Bronchial epithelial cell (primary cell): ENCODE results near the gene SPPL3. TPM values are rescaled to one million over a fixed set of nuclear protein-coding genes. Genes with fewer than 3 reads are reported as not detected.

Experiments
- DNase-seq: peaks from one replicate; pipeline ENCODE4 v3.0.0-alpha.2; 2010; ENCODE audit warnings: low read depth
- FAIRE-seq: peaks from 2 replicates; lab custom pipeline; 2011; peaks lifted over from hg19 to GRCh38; lab: Jason Lieb, UNC
- H3K27me3 ChIP-seq: 2 replicates; pipeline ENCODE4 v1.5.1; 2011; ENCODE audit warnings: low read length; ENCODE audit not compliant: control insufficient read depth, insufficient read depth
- H3K36me3 ChIP-seq: 2 replicates; pipeline ENCODE4 v1.5.1; 2011; ENCODE audit warnings: low read length; ENCODE audit not compliant: control insufficient read depth, insufficient read depth
- H3K4me3 ChIP-seq: 2 replicates; pipeline ENCODE4 v1.5.1; 2011; ENCODE audit warnings: mild to moderate bottlenecking, low read depth, low read length, control low read depth
- total RNA-seq: library from RNA; depleted of rRNA; stranded (reverse); fragments of >200 nt; gene quantifications from 2 replicates; pipeline ENCODE4 v1.2.1, GENCODE V29; 2014
- TF ChIP-seq, protein P1 (sequence below): IDR thresholded peaks from 2 replicates; pipeline ENCODE4 v1.5.1; 2011; ENCODE audit warnings: mild to moderate bottlenecking, moderate library complexity, low read length, control low read depth, inconsistent platforms; ENCODE audit not compliant: insufficient read depth, severe bottlenecking

SPPL3 gene
- total RNA-seq, 1 donor from 2014 or later, result 4.2 TPM

DNA sequence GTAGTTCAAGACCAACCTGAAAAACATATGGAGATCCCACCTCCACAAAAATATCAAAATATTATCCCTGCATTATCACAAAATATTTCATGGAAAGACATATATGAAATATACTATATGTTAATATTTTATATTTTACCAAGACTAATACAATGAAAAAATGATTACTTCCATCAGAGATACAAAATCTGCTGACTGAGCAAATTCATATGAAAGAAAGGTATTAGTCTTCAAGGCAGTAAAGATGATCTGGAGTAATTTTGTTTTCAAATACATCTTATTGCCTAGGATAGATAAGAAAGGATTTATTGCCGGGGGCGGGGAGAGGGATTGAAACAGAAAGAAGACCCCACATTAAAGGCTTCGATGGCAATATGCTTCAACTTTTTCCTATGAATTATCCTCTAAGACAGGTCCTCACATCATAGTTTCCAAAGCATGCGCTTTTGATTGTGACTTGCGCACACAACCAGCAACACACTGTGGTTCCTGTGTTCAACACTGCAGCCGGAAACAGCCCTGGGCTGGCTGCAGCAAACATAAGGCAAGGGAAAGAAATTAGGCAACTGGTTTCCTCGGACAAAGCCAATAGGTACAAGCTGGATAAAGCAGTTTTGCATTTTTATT is 83.2 kb downstream of the SPPL3 start:
- no peak overlapping the region for H3K4me3 ChIP-seq
- DNase-seq, result no peak
- no peaks in the 10 kb centered on the region for H3K36me3 ChIP-seq
- H3K27me3 ChIP-seq, result no peaks in the 10 kb centered on the region
- FAIRE-seq, result no peak
- TF ChIP-seq, protein P1, sequence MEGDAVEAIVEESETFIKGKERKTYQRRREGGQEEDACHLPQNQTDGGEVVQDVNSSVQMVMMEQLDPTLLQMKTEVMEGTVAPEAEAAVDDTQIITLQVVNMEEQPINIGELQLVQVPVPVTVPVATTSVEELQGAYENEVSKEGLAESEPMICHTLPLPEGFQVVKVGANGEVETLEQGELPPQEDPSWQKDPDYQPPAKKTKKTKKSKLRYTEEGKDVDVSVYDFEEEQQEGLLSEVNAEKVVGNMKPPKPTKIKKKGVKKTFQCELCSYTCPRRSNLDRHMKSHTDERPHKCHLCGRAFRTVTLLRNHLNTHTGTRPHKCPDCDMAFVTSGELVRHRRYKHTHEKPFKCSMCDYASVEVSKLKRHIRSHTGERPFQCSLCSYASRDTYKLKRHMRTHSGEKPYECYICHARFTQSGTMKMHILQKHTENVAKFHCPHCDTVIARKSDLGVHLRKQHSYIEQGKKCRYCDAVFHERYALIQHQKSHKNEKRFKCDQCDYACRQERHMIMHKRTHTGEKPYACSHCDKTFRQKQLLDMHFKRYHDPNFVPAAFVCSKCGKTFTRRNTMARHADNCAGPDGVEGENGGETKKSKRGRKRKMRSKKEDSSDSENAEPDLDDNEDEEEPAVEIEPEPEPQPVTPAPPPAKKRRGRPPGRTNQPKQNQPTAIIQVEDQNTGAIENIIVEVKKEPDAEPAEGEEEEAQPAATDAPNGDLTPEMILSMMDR, result no peak

DNA sequence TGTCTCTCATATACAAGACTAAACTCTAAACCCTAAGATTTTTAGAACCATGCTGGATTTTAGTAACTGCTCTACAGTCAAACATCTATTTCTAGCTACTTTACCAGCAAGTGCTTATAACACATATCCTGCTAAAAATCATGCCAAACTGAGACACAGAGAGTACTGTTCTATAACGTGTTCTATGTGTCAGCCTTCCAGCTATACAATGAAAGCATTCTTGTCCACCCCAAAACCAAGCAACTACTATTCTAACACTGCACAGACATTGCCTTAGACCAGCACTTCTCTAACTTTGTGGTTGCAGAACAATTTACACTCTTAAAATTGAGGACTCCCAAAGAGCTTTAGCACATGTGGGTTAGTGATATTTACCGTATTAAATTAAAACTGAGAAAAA is 85.7 kb downstream of the SPPL3 start:
- Histone ChIP-seq H3K4me3 (no peak overlapping the region), H3K36me3 (no peaks in the 10 kb centered on the region), H3K27me3 (no peaks in the 10 kb centered on the region)
- DNase-seq (no peak), FAIRE-seq (no peak)
- TF ChIP-seq, protein P1, result no peak

DNA sequence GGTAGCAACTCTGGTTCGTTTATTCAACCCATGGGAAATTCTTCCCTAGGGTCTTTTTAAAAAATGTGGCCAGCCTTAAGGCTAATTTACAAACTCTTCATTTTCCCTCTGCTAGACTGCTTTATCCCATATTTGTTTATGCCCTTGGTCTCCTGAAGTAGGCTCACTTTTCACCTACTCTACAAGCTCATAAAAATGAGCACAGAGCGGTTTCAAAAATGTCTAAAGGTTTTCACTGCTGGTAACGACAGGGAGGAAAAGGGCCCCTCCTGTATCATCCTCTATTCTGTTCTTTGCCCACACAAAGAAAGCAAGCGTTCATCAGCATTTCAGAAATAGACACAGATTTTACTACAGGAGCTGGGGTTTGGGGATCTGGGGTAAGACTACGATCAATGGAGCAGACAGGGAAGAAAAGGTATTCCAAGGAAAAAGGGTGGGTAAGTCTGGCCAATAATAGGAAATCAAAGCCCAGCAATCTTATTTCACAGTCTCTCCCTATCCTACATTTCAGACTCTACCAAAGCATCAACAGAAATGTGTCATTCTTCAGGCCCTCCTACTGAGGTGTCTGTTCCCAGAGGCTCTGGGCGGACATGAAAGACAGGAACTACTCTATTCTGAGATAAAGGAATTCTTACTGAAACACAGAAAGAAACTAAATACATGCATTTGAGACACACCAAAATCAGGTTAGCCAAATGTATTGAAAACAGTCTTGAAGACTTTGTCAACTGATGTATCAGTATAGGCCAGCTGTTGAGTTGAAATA is 86.4 kb downstream of the SPPL3 start:
- DNase-seq (no peak), FAIRE-seq (no peak)
- Histone ChIP-seq H3K36me3 (no peaks in the 10 kb centered on the region), H3K27me3 (no peaks in the 10 kb centered on the region), H3K4me3 (no peak overlapping the region)
- TF ChIP-seq, protein P1, result no peak

DNA sequence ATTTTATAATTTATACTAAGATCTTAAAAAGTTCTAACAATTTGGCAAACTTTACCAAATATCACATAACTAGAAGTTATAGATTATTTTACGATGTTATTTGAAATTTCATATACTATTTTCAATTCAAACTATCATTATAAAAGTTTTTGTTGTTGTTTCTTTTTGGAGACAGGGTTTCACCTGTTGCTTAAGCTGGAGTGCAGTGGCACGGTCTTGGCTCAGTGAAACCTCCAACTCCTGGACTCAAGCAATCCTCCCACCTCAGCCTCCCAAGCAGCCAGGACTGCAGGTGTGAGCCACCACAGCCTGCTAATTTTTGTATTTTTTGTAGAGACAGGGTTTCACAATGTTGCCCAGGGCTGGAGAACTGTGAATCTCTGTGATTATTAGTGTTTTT is 87.8 kb downstream of the SPPL3 start:
- TF ChIP-seq, protein P1, result no peak
- Histone ChIP-seq H3K36me3 (no peaks in the 10 kb centered on the region), H3K27me3 (no peaks in the 10 kb centered on the region), H3K4me3 (no peak overlapping the region)
- FAIRE-seq, result no peak
- DNase-seq, result no peak

DNA sequence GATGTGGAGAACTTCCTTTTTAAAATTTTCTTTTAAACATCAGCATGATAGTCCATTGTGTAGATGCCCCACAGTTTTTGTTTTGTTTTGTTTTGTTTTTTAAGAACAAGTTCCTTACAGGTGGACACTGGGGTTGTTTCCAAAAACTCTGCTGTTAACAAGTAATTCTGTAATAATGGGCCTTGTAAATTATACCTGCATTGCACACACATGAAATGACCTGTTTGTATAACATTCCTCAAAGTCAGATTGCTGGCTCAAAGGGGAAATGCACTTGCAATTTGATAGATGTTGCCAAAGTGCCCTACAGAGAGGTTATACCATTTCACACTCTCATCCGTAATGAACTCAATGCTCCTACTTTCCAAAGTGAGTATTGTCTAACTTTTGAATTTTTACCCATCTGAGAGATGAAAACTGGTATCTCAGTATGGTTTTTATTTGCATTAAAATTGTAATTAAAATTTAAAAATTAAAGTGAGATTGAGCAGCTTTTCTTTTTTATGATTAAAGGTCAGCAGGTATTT is 89.2 kb downstream of the SPPL3 start:
- no peak for FAIRE-seq
- H3K36me3 ChIP-seq, result no peaks in the 10 kb centered on the region

More for the DNA sequence above, 89.2 kb downstream of the SPPL3 start:
- Histone ChIP-seq H3K27me3 (no peaks in the 10 kb centered on the region), H3K4me3 (no peak overlapping the region)
- DNase-seq, result no peak
- TF ChIP-seq, protein P1, result no peak
